ENCODE measurements around the gene GAS7. TPM values are rescaled to one million over a fixed set of nuclear protein-coding genes. Genes with fewer than 3 reads are reported as not detected.
A peak's percentile ranks its signal among the peaks of the same experiment; 100 is the strongest.

GAS7 gene
- total RNA-seq, 4 donors from 2014 or later = 62.6 to 122 (median 77.0) TPM

GRCh38 chr17:10135539-10136257 lies 62.7 kb downstream of the GAS7 start:
- no peaks in the 10 kb centered on the region for H3K9me3 ChIP-seq
- H3K36me3 ChIP-seq = no peaks in the 10 kb centered on the region
- H3K4me3 ChIP-seq = no peak overlapping the region
- 35 to 43% methylated on average over 8 to 9 of the region's 12 CpGs for WGBS, 2 donors (ENCODE audit: low coverage in 1 of 2)
- ATAC-seq = peak; percentile 83
- peak overlapping the region in 3 of 4 donors; percentile 68 to 72 (median 70) for H3K27ac ChIP-seq
- no peaks in the 10 kb centered on the region for H3K27me3 ChIP-seq
- TF ChIP-seq POLR2AphosphoS5 (IDR thresholded peaks at IDR 0.05) (peak; percentile 39), CTCF (IDR thresholded peaks at IDR 0.05) (no peak)
- peaks cover 0 to 18% (median 7%) of the 10 kb centered on the region in 3 donors for H3K4me1 ChIP-seq

GRCh38 chr17:10130677-10131076 lies 67.7 kb downstream of the GAS7 start:
- no peaks in the 10 kb centered on the region for H3K27me3 ChIP-seq
- ATAC-seq = no peak
- H3K27ac ChIP-seq = no peak overlapping the region
- H3K9me3 ChIP-seq = no peaks in the 10 kb centered on the region
- TF ChIP-seq EP300 (IDR thresholded peaks at IDR 0.05) (no peak), POLR2AphosphoS5 (IDR thresholded peaks at IDR 0.05) (no peak), CTCF (IDR thresholded peaks at IDR 0.05) (no peak), POLR2A (IDR thresholded peaks at IDR 0.05) (no peak)
- no peak overlapping the region for H3K4me3 ChIP-seq
- peaks cover 0 to 43% (median 13%) of the 10 kb centered on the region in 3 donors for H3K4me1 ChIP-seq
- no peaks in the 10 kb centered on the region for H3K36me3 ChIP-seq
- 66 to 88% methylated on average over 5 of the region's 5 CpGs for WGBS, 2 donors (ENCODE audit: low coverage in 1 of 2)

- Histone ChIP-seq H3K9me3 (no peaks in the 10 kb centered on the region), H3K36me3 (no peaks in the 10 kb centered on the region), H3K4me1 (peaks cover 0 to 43% (median 10%) of the 10 kb centered on the region in 3 donors), H3K27ac (no peak overlapping the region), H3K27me3 (no peaks in the 10 kb centered on the region), H3K4me3 (no peak overlapping the region)
- WGBS, 2 donors (ENCODE audit: low coverage in 1 of 2) = 61 to 64% methylated on average over 3 to 5 of the region's 5 CpGs
- TF ChIP-seq POLR2A (IDR thresholded peaks at IDR 0.05) (no peak), CTCF (IDR thresholded peaks at IDR 0.05) (no peak), POLR2AphosphoS5 (IDR thresholded peaks at IDR 0.05) (no peak), EP300 (IDR thresholded peaks at IDR 0.05) (no peak)
- ATAC-seq = no peak
Measured at GRCh38 chr17:10130263-10130662, 68.1 kb downstream of the GAS7 start.

GRCh38 chr17:10127819-10128425 lies 70.5 kb downstream of the GAS7 start:
- 1 to 28% methylated on average over 6 to 7 of the region's 19 CpGs for WGBS, 2 donors (ENCODE audit: low coverage in 1 of 2)
- Histone ChIP-seq H3K4me3 (no peak overlapping the region), H3K27ac (peak overlapping the region; percentile 26 to 81 (median 74)), H3K9me3 (no peaks in the 10 kb centered on the region), H3K36me3 (no peaks in the 10 kb centered on the region), H3K4me1 (peaks cover 0 to 61% (median 15%) of the 10 kb centered on the region in 3 donors), H3K27me3 (peaks cover 5% of the 10 kb centered on the region)
- peak; percentile 90 for ATAC-seq
- peak in 1 of 4 experiments; percentile 25 for TF ChIP-seq CTCF (IDR thresholded peaks at IDR 0.05)
- TF ChIP-seq POLR2AphosphoS5 (IDR thresholded peaks at IDR 0.05) = peak; percentile 42
- TF ChIP-seq EP300 (IDR thresholded peaks at IDR 0.05) = no peak
- TF ChIP-seq POLR2A (IDR thresholded peaks at IDR 0.05) = no peak

Measured in gastroesophageal sphincter (tissue), 4 donors.